ENCODE results near the gene MMP17.
"Not testable (repeated sequence)": the region's sequence is repeated elsewhere in the genome, so short reads cannot be mapped to it uniquely, and the experiment has no call there.

MMP17 gene

GRCh38 chr12:131800594-131801135 lies 27.5 kb upstream of the MMP17 start:
- DNase-seq (ENCODE audit: low spot score), result no peak

GRCh38 chr12:131801254-131801866 lies 26.8 kb upstream of the MMP17 start:
- no peak for DNase-seq (ENCODE audit: low spot score)

- DNase-seq (ENCODE audit: low spot score), result no peak
Observed at GRCh38 chr12:131803961-131804521, 24.2 kb upstream of the MMP17 start.

- DNase-seq (ENCODE audit: low spot score), result no peak
Observed at GRCh38 chr12:131805421-131805820, 22.8 kb upstream of the MMP17 start.

GRCh38 chr12:131806674-131807073 lies 21.5 kb upstream of the MMP17 start:
- DNase-seq (ENCODE audit: low spot score), result no peak

- DNase-seq (ENCODE audit: low spot score), result no peak
Observed at GRCh38 chr12:131808744-131809371, 19.3 kb upstream of the MMP17 start.

- DNase-seq (ENCODE audit: low spot score), result not testable (repeated sequence)
Observed at GRCh38 chr12:131809476-131810254, 18.5 kb upstream of the MMP17 start.

GRCh38 chr12:131810726-131811125 lies 17.5 kb upstream of the MMP17 start:
- no peak for DNase-seq (ENCODE audit: low spot score)

- DNase-seq (ENCODE audit: low spot score), result no peak
Observed at GRCh38 chr12:131815131-131815530, 13.1 kb upstream of the MMP17 start.

GRCh38 chr12:131816495-131816894 lies 11.7 kb upstream of the MMP17 start:
- DNase-seq (ENCODE audit: low spot score), result no peak

GRCh38 chr12:131817241-131817640 lies 11.0 kb upstream of the MMP17 start:
- no peak for DNase-seq (ENCODE audit: low spot score)

- no peak for DNase-seq (ENCODE audit: low spot score)
Observed at GRCh38 chr12:131818821-131819585, 9.2 kb upstream of the MMP17 start.

- DNase-seq (ENCODE audit: low spot score), result no peak
Observed at GRCh38 chr12:131824450-131824849, 3.7 kb upstream of the MMP17 start.

- DNase-seq (ENCODE audit: low spot score), result no peak
Observed at GRCh38 chr12:131825146-131825892, 2.9 kb upstream of the MMP17 start.

- no peak for DNase-seq (ENCODE audit: low spot score)
Observed at GRCh38 chr12:131826097-131826928, 1.9 kb upstream of the MMP17 start.

GRCh38 chr12:131828671-131829355 lies 620 bp downstream of the MMP17 start:
- no peak for DNase-seq (ENCODE audit: low spot score)

- DNase-seq (ENCODE audit: low spot score), result no peak
Observed at GRCh38 chr12:131829356-131829747, 1.2 kb downstream of the MMP17 start.

GRCh38 chr12:131829791-131830334 lies 1.7 kb downstream of the MMP17 start:
- no peak for DNase-seq (ENCODE audit: low spot score)

- peak; percentile 79 for DNase-seq (ENCODE audit: low spot score)
Observed at GRCh38 chr12:131830335-131830913, 2.2 kb downstream of the MMP17 start.

All from Ammon's horn (tissue), 1 donor.